B cell (primary cell): ENCODE results near the gene FGFRL1. TPM values are rescaled to one million over a fixed set of nuclear protein-coding genes. Genes with fewer than 3 reads are reported as not detected.

ENCODE experiments used
- ATAC-seq: fragments of 200-7000 bp; cut with Tn5 transposase; one replicate; pipeline ENCODE4 v1.10.0; 2021; ENCODE audit warnings: low read depth, mild to moderate bottlenecking, moderate number of reproducible peaks, moderate library complexity
- CTCF ChIA-PET: fragments of 350-600 bp; sonication (Branson Sonifier 250); formaldehyde crosslinking; loops from one replicate; lab custom pipeline; 2021; ENCODE audit warnings: antibody characterized with exemption, inconsistent platforms; lab: Charles Lee
- POLR2A ChIA-PET: fragments of 350-600 bp; sonication (Branson Sonifier 250); formaldehyde crosslinking; loops from one replicate; lab custom pipeline; 2021; ENCODE audit warnings: antibody characterized with exemption; lab: Charles Lee
- DNase-seq: peaks from one replicate; pipeline ENCODE4 v3.0.0; 2013
- H2AFZ ChIP-seq: 2 replicates; pipeline ENCODE4 v1.6.1; 2012; ENCODE audit warnings: mild to moderate bottlenecking, low read depth, low read length; ENCODE audit not compliant: insufficient read depth, poor library complexity, severe bottlenecking
- H3K27ac ChIP-seq, 2 donors: 1 replicate in 1 of 2; 2 replicates in 1 of 2; pipeline ENCODE4 v1.5.1; 2012 to 2013; ENCODE audit warnings: low read length in 2 of 2, mild to moderate bottlenecking in 2 of 2, moderate library complexity in 1 of 2
- H3K27me3 ChIP-seq, 4 experiments: fragments of 200-600 bp in 1 of 4; sonication (generic) in 1 of 4; replicated peaks in 1 of 4; 1 replicate in 2 of 4; 2 replicates in 2 of 4; pipeline versions ENCODE4 v1.6.1 to v1.7.0; 2013 to 2016; ENCODE audit warnings: low read length in 3 of 4, mild to moderate bottlenecking in 2 of 4, mixed read lengths in 1 of 4, moderate library complexity in 1 of 4; ENCODE audit not compliant: insufficient read depth in 4 of 4, control insufficient read depth in 3 of 4; ENCODE audit errors: control extremely low read depth in 1 of 4
- H3K36me3 ChIP-seq, 2 experiments: replicated peaks in 1 of 2; 1 replicate in 1 of 2; 2 replicates in 1 of 2; pipeline versions ENCODE4 v1.6.1 to v1.7.1; 2013; ENCODE audit warnings: low read length in 1 of 2; ENCODE audit not compliant: insufficient read depth in 2 of 2, control insufficient read depth in 1 of 2; ENCODE audit errors: control extremely low read depth in 1 of 2, extremely low read depth in 1 of 2
- H3K4me1 ChIP-seq, 2 donors: fragments of 200-600 bp in 1 of 2; sonication (generic) in 1 of 2; 1 replicate in 1 of 2; 2 replicates in 1 of 2; pipeline versions ENCODE4 v1.5.1 to v1.6.1; 2013 to 2017; ENCODE audit warnings: low read length in 2 of 2; ENCODE audit not compliant: control insufficient read depth in 2 of 2, insufficient read depth in 2 of 2
- H3K4me2 ChIP-seq: replicated peaks from 2 replicates; pipeline ENCODE3; 2012; ENCODE audit warnings: mild to moderate bottlenecking, low read depth, low read length; ENCODE audit not compliant: poor library complexity, severe bottlenecking
- H3K4me3 ChIP-seq, 5 experiments: fragments of 200-600 bp in 1 of 5; sonication (generic) in 1 of 5; 1 replicate in 3 of 5; 2 replicates in 2 of 5; pipeline versions ENCODE4 v1.5.1 to v1.7.0; 2011 to 2016; ENCODE audit warnings: low read length in 4 of 5, mild to moderate bottlenecking in 4 of 5, low read depth in 2 of 5, control low read depth in 1 of 5, moderate library complexity in 1 of 5; ENCODE audit not compliant: insufficient read depth in 1 of 5; ENCODE audit errors: control extremely low read depth in 1 of 5, extremely low read depth in 1 of 5
- H3K79me2 ChIP-seq: fragments of 200-600 bp; sonication (generic); one replicate; pipeline ENCODE4 v1.6.0; 2016; ENCODE audit warnings: low read length; ENCODE audit not compliant: control insufficient read depth, insufficient read depth
- H3K9ac ChIP-seq: fragments of 200-600 bp; sonication (generic); 2 replicates; pipeline ENCODE4 v1.6.1; 2017; ENCODE audit warnings: mild to moderate bottlenecking, low read length, moderate library complexity
- H3K9me3 ChIP-seq, 3 donors: one replicate each; pipeline versions ENCODE4 v1.6.1 to v1.7.1; 2013; ENCODE audit warnings: low read length in 2 of 3; ENCODE audit not compliant: control insufficient read depth in 2 of 3, insufficient read depth in 1 of 3; ENCODE audit errors: control extremely low read depth in 1 of 3
- H4K20me1 ChIP-seq: 2 replicates; pipeline ENCODE4 v1.6.0; 2012; ENCODE audit warnings: mild to moderate bottlenecking, low read length; ENCODE audit not compliant: insufficient read depth, control insufficient read depth, poor library complexity, severe bottlenecking
- H3K27ac Mint-ChIP-seq: one replicate; pipeline ENCODE4 v1.8.0; 2021; ENCODE audit warnings: mixed read lengths
- H3K27me3 Mint-ChIP-seq: one replicate; pipeline ENCODE4 v1.8.0; 2021; ENCODE audit warnings: mixed read lengths
- H3K4me1 Mint-ChIP-seq: one replicate; pipeline ENCODE4 v1.8.0; 2021; ENCODE audit warnings: mixed read lengths
- H3K4me3 Mint-ChIP-seq: one replicate; pipeline ENCODE4 v1.8.0; 2021; ENCODE audit warnings: mixed read lengths
- H3K9me3 Mint-ChIP-seq: one replicate; pipeline ENCODE4 v1.8.0; 2022; ENCODE audit warnings: mixed read lengths; ENCODE audit not compliant: insufficient read depth
- EZH2 ChIP-seq: IDR thresholded peaks from 2 replicates; pipeline ENCODE4 v1.6.1; 2012; ENCODE audit warnings: borderline replicate concordance, low read depth, mild to moderate bottlenecking, moderate library complexity, low read length; ENCODE audit not compliant: insufficient read depth, poor library complexity, severe bottlenecking
- WGBS: methylation state at CpG from one replicate; pipeline ENCODE4 v1.1.5; 2013; ENCODE audit warnings: missing lambda C conversion rate; ENCODE audit not compliant: insufficient coverage; 5-methylcytosine and 5-hydroxymethylcytosine counted together
- intact Hi-C: fragments of 100-400 bp; cut with micrococcal nuclease; formaldehyde crosslinking; loops from one replicate; pipeline ENCODE4 v1.10.0; 2022
- polyA plus RNA-seq: library from polyadenylated mRNA; depleted of rRNA; stranded (reverse); fragments of >200 nt; gene quantifications from 2 replicates; pipeline ENCODE4 v1.2.3, GENCODE V29; 2012
- total RNA-seq, 2 donors: library from RNA; stranded (reverse); fragments of 120-200 nt in 1 of 2; gene quantifications; 1 replicate in 1 of 2; 2 replicates in 1 of 2; pipeline versions ENCODE4 v1.2.3 to v1.2.4, GENCODE V29; 2013 to 2022
- TF ChIP-seq, protein P1 (sequence below): fragments of 200-600 bp; IDR thresholded peaks from one replicate; pipeline ENCODE4 v1.8.0; 2022; ENCODE audit warnings: antibody characterized with exemption, mild to moderate bottlenecking

The FGFRL1 gene
- total and polyA plus RNA-seq, 2 donors (not counting 1 experiment from before 2014, with no cell fraction given), result 24.1 to 28.9 TPM

DNA sequence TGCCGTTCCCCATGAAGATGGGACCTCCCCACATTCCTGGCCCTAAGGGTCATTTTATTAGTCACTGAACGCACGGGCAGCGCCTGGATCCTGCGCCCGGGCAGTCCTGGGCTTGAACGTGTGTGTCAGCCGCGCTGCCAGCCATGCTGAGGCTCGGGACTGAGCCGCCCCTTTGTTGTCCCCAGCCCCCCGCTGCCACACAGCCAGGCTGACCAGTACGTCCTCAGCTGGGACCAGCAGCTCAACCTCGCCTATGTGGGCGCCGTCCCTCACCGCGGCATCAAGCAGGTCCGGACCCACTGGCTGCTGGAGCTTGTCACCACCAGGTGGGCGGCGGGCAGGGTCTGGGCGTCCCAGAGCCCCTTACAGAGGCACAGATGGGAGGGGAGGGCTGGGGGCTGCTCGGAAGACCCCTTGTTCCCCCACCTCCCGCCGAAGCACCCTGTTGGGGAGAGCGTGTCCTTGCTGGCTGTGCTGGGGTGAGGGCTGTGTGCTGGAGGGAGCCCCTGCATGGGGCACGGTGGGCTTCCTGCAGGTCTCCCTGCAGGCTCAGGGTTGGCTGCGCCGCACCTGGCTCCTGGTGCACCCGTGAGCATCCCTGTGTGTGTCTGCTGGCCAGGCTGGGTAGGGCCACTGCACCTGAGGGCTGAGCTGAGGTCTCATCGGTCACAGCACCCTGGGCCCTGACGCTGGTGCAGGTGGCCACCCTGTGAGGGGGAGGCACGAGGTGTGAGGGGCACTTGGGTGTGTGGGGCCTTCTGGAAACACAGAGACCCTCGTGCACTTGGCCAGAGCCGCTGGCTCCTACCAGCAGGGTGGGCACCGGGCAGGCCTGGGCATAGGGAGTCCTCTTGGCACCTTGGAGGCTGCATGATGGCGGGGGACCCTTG, 23.6 kb upstream of the FGFRL1 start:
- Histone ChIP-seq H4K20me1 (peaks cover 14% of the 10 kb centered on the region), H3K79me2 (peaks cover 15% of the 10 kb centered on the region), H3K9ac (peak overlapping the region; percentile 71), H3K27me3 (no peaks in the 10 kb centered on the region), H3K36me3 (no peaks in the 10 kb centered on the region), H3K4me3 (peak overlapping the region in 4 of 5 experiments; percentile 25 to 72 (median 66)), H2AFZ (peak overlapping the region; percentile 92), H3K4me2 (peak overlapping the region; percentile 86), H3K9me3 (no peaks in the 10 kb centered on the region), H3K27ac (peak overlapping the region in 1 of 2 donors; percentile 25), H3K4me1 (peaks cover 25 to 26% of the 10 kb centered on the region in 2 donors)
- WGBS, result 89% methylated on average over 27 of the region's 37 CpGs
- DNase-seq (no peak), ATAC-seq (no peak)
- H3K9me3 Mint-ChIP-seq, result no peaks in the 10 kb centered on the region
- ChIA-PET POLR2A (interaction anchor here (0.5 to 1.7 kb wide), 8 partner anchors 22 to 314 kb away, joined by 3 to 6 read pairs (median 4); partner anchors contain the start of genes ATP5ME, FGFRL1 and MYL5), CTCF (interaction anchor here (0.8 to 6.7 kb wide), 28 partner anchors 10 to 746 kb away, joined by 3 to 90 read pairs (median 4); partner anchors contain the start of genes ATP5ME, DGKQ, GAK and TMEM175)
- peak overlapping the region; percentile 76 for H3K4me3 Mint-ChIP-seq
- no peak for TF ChIP-seq EZH2
- TF ChIP-seq, protein P1, sequence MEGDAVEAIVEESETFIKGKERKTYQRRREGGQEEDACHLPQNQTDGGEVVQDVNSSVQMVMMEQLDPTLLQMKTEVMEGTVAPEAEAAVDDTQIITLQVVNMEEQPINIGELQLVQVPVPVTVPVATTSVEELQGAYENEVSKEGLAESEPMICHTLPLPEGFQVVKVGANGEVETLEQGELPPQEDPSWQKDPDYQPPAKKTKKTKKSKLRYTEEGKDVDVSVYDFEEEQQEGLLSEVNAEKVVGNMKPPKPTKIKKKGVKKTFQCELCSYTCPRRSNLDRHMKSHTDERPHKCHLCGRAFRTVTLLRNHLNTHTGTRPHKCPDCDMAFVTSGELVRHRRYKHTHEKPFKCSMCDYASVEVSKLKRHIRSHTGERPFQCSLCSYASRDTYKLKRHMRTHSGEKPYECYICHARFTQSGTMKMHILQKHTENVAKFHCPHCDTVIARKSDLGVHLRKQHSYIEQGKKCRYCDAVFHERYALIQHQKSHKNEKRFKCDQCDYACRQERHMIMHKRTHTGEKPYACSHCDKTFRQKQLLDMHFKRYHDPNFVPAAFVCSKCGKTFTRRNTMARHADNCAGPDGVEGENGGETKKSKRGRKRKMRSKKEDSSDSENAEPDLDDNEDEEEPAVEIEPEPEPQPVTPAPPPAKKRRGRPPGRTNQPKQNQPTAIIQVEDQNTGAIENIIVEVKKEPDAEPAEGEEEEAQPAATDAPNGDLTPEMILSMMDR, result no peak
- peak overlapping the region; percentile 79 for H3K27ac Mint-ChIP-seq
- H3K4me1 Mint-ChIP-seq, result peaks cover 26% of the 10 kb centered on the region
- no peaks in the 10 kb centered on the region for H3K27me3 Mint-ChIP-seq
- intact Hi-C loops, result loop anchor here (1.0 to 10.0 kb wide), 10 partner anchors 15 to 743 kb away; partner anchors contain the start of genes DGKQ, FGFRL1, GAK and TMEM175
